GM20000 (cell line): ENCODE measurements around the gene PLCH1.

Experiments
- DNase-seq: peaks from one replicate; pipeline ENCODE4 v3.0.0; 2012; ENCODE audit warnings: low spot score
- CTCF ChIP-seq: IDR thresholded peaks from 2 replicates; pipeline ENCODE4 v1.5.1; 2012; ENCODE audit warnings: mild to moderate bottlenecking, control low read depth; ENCODE audit errors: extremely low read depth, missing control alignments

Gene PLCH1

DNA sequence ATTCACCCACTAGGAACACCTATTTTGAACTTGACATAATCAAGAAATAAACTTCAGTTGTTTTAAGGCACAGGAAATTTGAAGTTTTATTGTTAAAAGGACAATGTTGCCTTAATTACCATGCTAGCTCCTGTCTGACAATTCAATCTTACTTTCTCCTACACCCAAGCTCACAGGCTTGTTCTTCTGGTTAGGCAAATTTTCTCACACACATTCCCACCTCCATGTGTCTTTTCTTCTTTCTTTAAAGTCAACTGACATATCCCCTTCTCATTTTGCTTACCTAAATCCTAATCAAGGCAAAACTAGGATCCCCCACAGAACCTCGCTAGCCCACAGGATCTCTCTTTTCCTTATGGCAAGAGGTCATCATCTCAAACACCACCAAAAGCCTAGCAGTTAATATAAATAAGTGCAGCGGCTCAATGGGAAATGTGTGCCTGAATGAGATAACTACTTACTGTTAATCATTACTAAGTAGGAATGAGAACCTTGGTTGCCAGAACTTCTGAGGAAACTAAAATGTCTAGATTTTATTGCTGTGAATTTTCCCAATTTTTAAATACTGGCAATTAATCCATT, 189.3 kb downstream of the PLCH1 start:
- DNase-seq, result no peak
- no peak for TF ChIP-seq CTCF

- DNase-seq, result peak; percentile 17
- no peak for TF ChIP-seq CTCF
These were observed 190.0 kb downstream of the PLCH1 start for GRCh38 chr3:155554777-155555451.

DNA sequence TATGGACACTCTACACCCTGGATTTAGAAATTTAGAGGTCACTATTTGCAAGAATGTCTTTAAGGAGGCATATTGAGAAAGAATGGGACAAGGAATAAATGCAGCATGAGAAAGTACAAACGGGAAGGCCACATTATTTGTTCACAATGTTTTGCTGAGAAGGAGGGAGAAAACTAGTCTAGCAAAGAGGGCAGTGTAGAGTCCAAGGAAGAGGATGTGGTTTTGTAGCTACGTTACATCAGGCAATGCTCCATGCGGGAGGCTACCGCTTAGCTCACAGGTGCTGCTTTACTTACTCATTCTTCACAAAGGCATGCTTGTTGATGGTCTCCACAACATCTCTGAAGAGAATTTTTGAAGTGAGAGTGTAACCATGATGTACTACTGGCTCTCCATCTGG, 191.1 kb downstream of the PLCH1 start:
- TF ChIP-seq CTCF, result no peak
- DNase-seq, result peak; percentile 15

- TF ChIP-seq CTCF, result no peak
- no peak for DNase-seq
These were observed 191.5 kb downstream of the PLCH1 start for GRCh38 chr3:155553326-155553725.

GRCh38 chr3:155550391-155550790, 194.5 kb downstream of the PLCH1 start:
- no peak for DNase-seq
- no peak for TF ChIP-seq CTCF

DNA sequence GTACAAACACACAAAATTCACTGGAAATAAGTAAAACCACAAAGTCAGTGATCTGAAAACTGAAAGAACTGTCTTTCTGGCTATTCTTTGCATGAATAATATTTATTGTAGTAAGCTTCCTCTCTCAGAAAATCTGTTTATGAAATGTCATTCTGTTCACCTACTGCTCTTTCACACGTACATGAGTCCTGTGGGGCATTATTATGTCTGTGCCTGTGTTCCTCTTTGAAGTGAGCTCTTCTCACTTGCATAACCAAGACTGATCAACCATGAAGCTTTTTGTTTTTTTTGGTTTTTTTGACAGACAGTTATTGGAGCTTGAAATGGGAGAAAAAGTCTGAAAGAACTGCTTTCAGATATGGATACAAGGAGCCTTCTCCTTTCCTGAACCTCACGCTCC, 195.8 kb downstream of the PLCH1 start:
- DNase-seq, result no peak
- TF ChIP-seq CTCF, result no peak

- DNase-seq, result no peak
- TF ChIP-seq CTCF, result no peak
These were observed 196.7 kb downstream of the PLCH1 start for GRCh38 chr3:155548195-155548594.
